HG02763 (cell line): Measurements from ENCODE around the gene CAMK1D.
"Not testable (repeated sequence)": the region's sequence is repeated elsewhere in the genome, so short reads cannot be mapped to it uniquely, and the experiment has no call there.

ENCODE experiments used
- ATAC-seq: cut with Tn5 transposase; IDR thresholded peaks from one replicate; pipeline ENCODE4 v1.9.1; 2021; ENCODE audit warnings: mild to moderate bottlenecking, moderate library complexity; ENCODE audit not compliant: unreplicated experiment

Gene CAMK1D

DNA sequence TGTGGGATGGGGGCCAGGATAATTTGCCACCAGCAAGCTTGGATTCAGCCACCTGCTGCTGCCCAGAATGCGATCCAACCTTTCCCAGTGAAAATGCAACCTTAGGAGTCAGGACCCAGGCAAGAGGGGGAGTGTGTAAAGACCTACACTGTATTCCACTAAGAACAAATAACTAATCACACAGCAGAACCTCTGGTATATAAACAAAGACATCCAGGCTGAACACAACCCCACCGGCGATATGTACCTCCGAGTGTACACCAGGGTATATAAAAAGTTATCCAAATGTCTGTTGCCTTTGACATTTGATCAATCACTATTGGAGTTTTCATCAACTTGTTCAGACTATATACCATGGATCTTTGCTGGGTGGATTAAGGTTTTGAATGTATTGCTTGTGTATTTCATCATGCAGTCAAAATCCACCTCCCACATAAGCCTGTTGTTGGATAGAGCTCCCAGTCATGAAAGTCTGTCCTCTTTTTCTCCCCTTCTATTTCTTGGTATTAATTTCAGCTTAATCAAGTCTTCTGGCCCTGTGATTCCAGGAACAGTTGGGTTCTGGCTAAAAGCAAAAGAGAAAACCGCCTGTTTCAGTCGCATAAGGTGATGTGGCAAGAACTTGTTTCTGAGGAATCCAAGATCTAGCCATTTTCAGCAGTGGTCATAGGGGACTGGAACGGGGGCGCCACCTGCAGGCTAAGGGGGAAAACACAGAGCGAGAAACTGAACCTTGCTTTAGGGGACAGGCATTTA lies 361.4 kb downstream of the CAMK1D start:
- no peak for ATAC-seq

DNA sequence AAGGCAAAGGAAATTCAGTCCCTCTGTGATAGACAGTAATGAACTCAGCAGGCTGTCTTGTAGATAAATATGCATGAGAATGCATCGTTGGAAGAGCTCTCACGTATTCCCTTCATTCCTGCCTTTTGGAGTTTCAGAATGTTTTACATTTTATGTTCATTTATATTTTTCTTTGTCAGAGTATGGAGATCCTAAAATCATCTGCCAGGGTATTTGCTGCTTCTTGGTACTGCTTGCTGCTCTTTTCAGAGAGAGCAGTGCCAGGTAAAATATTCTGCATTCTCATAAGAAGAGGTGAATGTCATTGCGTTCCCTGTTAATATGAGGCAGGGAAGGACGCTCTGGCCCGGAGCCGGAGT lies 362.0 kb downstream of the CAMK1D start:
- no peak for ATAC-seq

DNA sequence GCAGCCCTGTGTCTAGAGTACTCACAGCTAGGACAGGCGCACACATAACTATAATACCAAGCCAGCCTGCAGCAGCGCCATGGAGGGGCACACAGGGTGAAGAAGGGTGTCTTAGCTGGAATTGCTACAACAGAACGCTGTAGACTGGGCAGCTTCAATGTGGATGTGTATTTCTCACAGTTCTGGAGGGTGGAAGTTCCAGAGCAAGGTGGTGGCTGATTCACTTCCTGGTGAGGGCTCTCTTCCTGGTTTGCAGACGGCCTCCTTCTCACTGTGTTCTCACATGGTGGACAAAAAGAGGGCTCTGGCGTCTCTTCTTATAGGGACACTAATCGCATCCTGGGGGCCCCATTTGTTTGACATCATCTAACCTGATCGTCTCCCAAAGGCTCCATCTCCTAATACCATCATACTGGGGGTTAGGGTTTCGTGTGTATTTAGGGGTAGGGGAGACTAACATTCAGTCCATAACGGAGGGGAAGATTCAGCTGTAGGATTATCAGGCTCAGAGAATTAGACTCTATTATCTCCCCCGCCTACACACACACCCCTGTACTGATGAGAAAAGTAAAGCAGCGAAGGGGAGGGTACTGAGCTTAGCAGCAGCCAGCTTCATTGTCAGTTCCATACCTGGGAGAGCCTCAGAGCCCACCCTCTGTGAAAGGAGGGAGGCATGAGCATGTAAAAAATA lies 363.1 kb downstream of the CAMK1D start:
- ATAC-seq, result no peak

DNA sequence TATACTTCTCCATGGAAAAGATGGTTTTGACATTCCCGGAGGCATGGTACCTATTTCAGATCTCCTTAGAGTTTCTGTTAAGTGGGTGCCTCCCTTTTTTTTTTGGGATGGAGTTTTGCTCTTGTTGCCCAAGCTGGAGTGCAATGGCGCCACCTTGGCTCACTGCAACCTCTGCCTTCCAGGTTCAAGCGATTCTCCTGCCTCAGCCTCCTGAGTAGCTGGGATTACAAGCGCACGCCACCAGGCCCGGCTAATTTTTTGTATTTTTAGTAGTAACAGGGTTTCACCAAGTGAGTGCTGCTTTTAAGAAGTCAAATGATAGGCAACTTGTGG lies 363.6 kb downstream of the CAMK1D start:
- ATAC-seq, result not testable (repeated sequence)

- no peak for ATAC-seq
These were observed 366.7 kb downstream of the CAMK1D start for GRCh38 chr10:12716042-12716441.

DNA sequence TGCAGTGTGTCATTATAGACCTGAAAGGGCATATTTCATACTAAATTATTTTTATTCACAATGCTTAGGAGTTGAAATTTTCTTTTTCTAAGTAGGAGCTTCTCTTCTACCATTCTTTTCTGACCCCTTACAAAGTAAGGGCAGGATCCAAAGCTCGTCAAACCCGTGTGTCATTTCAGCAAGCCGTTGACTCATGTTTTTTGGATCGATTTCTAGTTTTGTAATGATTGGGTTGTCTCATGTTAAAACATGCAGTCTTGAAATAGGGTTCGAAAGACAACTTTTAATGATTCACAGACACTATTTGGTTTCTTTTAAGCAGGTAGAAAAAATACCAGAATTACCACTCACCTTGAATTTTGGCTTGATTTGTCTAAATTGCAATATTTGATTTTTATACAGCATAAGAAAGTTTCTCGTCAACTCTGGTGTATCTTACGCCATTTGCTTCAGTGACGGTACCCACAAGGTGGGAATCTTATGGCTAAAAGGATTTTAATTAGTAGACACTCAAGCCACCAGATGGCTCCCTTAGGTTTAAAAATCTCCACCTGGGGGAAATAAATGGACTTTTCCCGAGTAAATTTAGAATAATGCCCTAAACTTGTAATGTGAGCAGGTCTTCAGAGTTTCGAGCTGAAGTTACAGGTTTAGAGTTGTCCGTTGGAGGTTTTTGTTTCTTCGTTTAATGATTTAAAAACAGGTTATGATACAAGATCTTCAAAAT lies 368.8 kb downstream of the CAMK1D start:
- ATAC-seq, result no peak

DNA sequence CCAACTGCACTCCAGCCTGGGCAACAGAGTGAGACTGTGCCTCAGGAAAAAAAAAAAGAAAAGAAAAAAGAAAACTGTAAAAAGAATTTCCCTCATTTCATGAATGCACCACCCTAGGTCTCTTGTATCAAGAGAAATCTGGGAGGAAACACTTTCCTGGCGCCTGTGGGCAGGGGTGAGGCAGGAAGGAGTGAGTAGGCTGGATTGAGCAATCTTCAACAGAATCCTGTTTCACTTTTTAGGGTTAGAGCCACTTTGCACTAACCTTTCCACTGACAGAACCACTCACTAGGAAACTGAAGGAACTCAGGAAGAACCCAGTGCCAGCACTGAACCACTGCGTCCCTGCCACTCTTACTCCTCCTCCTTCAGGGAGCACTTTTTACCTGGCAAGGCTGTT lies 370.0 kb downstream of the CAMK1D start:
- ATAC-seq, result no peak

- no peak for ATAC-seq
These were observed 371.1 kb downstream of the CAMK1D start for GRCh38 chr10:12720217-12720981.

DNA sequence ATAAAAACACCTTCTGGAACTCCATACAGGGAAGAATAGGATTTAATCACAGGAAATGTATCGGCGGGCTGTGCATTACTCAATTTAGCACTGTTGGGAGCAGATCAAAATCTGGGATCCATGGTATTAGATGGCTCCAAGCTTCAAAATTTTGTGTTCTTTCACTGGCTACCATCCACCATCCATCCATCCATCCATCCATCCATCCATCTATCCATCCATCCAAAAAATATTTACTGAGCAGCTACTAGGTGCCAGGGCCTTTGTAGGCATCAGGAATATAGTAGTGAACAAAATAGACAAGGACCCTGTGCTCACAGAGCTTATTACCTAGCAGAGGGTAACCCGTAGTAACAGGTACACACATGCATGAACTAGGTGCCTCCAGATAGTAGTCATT lies 372.0 kb downstream of the CAMK1D start:
- no peak for ATAC-seq

- no peak for ATAC-seq
These were observed 373.9 kb downstream of the CAMK1D start for GRCh38 chr10:12723220-12723619.

- no peak for ATAC-seq
These were observed 375.6 kb downstream of the CAMK1D start for GRCh38 chr10:12724807-12725579.

DNA sequence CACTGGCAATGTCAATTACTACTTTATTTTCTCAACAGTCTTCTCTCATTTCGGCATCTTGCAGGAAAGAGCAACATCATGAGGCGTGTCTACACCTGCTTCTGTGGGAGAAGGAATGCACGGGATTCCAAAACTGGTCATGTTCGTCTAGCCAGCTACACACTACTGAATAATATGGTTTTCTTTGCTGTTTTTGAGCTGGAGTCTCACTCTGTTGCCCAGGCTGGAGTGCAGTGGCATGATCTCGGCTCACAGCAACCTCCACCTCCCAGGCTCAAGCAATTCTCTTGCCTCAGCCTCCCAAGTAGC lies 376.2 kb downstream of the CAMK1D start:
- not testable (repeated sequence) for ATAC-seq

DNA sequence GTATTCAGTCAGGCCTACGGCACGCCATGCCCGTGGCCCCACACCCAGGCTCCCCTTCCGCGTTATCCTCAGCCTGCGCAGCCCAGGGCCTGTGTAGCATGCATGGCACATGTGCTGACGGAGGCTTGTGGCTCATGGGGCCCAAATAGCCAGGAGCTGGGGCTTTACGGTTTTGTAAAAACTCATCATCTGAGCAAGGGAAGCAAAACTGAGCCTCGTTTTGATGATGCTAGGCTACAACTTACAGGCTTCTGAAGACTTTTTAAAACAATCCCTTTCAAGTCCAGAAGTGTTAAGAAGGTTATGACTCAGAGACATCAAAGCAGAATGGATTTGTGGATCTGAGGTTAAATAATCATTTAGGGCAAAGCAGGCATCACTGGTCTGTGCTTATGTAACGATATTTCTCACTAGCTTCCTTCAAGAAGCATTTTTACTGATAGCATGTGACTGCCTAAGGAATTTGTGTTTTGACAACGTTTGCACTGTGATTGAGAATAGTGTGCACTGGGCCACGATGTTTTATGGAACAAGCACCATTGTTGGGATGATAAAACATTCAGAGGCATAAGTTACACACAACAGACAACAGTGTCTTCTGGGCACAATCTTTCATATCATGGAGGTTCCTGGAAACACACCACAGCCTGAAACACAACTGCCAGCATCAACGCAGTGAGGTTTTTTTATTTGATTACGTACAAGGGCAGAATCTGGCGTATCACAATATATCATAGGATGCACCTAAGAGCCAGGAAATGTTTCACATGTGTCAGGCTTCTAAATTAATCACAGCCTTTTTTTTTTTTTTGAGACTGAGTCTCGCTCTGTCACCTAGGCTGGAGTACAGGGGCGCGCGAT lies 377.9 kb downstream of the CAMK1D start:
- ATAC-seq, result no peak

DNA sequence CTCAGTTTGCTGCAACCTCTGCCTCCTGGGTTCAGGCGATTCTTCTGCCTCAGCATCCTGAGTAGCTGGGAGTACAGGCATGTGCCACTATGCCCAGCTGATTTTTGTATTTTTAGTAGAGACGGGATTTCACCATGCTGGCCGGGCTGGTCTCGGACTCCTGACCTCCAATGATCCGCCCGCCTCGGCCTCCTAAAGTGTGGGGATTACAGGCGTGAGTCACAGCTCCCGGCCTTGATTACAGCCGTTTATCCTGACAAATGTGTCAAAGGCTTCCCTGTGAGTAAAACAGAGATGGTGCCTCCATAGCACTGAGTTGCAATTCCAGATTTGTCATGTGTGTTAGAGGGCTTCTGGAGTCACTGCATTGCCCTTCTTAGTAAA lies 378.5 kb downstream of the CAMK1D start:
- no peak for ATAC-seq

DNA sequence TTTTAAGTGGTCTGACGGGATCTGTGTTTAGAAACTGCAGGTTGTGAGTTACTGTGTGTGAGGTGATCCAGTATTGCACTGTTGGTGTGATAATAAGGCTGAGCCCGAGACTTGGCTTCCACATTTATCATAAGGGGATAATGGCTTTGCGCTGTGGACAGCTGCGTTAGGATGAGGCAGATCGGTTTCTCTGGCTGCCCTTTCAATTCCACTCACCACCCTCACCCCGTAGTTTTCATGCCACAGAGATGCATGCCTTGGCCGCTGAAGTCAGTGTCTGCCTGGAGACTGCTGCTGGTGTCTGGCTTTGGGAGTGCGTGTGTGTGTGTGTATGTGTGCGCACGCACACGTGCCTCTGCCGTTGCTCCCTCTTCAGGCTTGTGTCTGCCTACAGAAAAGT lies 379.1 kb downstream of the CAMK1D start:
- ATAC-seq, result no peak

- no peak for ATAC-seq
These were observed 380.5 kb downstream of the CAMK1D start for GRCh38 chr10:12729885-12730284.

- no peak for ATAC-seq
These were observed 381.6 kb downstream of the CAMK1D start for GRCh38 chr10:12730809-12731519.

DNA sequence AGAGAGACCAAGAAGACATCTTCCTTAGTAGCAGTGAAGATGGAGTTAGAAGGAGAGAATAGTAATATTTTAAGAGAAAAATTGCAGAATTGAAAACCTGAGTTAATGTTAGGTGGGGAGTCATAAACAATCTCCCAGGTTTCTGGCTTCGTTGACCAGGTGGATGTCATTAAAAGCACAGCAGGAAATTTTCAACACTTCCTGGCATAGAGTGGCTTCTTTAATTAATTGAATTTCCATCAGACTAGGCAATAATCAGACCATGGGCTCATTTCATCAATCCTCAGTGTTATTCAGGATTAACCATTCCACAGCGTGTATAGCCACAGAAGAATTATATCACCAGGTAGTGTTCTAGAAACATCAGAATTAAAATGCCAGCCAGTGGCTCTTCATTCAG lies 383.9 kb downstream of the CAMK1D start:
- no peak for ATAC-seq

- no peak for ATAC-seq
These were observed 386.6 kb downstream of the CAMK1D start for GRCh38 chr10:12735843-12736462.
